ENCODE measurements around the gene SNX10.
"Not testable (repeated sequence)": the region's sequence is repeated elsewhere in the genome, so short reads cannot be mapped to it uniquely, and the experiment has no call there.

SNX10 gene

DNA sequence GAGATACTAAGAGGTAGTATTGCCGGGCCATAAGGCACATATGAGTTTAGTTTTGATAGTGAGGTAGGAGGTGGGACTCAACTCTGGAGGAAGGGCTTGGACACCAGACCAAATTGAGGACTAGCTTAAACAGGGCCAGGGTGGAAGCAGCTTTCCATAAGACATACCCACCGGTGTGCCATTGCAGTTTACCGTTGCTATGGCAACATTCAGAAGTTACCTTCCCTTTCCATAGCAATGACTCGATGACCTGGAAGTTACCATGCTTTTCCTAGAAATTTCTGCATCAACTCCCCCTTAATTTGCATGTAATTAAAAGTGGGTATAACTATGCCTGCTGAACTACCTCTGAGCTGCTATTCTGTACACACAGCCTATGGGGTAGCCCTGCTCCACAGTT lies 10.9 kb upstream of the SNX10 start:
- no peak overlapping the region for H3K4me3 ChIP-seq (ENCODE audit: low read depth, low read length)
- DNase-seq (ENCODE audit: low read depth) = no peak
- TF ChIP-seq POLR2A (IDR thresholded peaks at IDR 0.05; ENCODE audit: extremely low read depth, insufficient read length) (no peak), MYC (IDR thresholded peaks at IDR 0.05; ENCODE audit: low read depth, low read length) (no peak), CTCF (IDR thresholded peaks at IDR 0.05; ENCODE audit: low read depth, low read length) (no peak)
- TF ChIP-seq, protein P1, sequence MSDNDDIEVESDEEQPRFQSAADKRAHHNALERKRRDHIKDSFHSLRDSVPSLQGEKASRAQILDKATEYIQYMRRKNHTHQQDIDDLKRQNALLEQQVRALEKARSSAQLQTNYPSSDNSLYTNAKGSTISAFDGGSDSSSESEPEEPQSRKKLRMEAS (IDR thresholded peaks at IDR 0.05; ENCODE audit: low read depth, low read length) = no peak

- H3K4me3 ChIP-seq (ENCODE audit: low read depth, low read length) = no peak overlapping the region
- TF ChIP-seq, protein P1 (IDR thresholded peaks at IDR 0.05; ENCODE audit: low read depth, low read length) = no peak
- TF ChIP-seq POLR2A (IDR thresholded peaks at IDR 0.05; ENCODE audit: extremely low read depth, insufficient read length) (no peak), CTCF (IDR thresholded peaks at IDR 0.05; ENCODE audit: low read depth, low read length) (no peak), MYC (IDR thresholded peaks at IDR 0.05; ENCODE audit: low read depth, low read length) (no peak)
- DNase-seq (ENCODE audit: low read depth) = no peak
Measured at GRCh38 chr7:26284477-26284876, 7.2 kb upstream of the SNX10 start.

- no peak overlapping the region for H3K4me3 ChIP-seq (ENCODE audit: low read depth, low read length)
- DNase-seq (ENCODE audit: low read depth) = peak; percentile 66
- TF ChIP-seq CTCF (IDR thresholded peaks at IDR 0.05; ENCODE audit: low read depth, low read length) (peak; percentile 18), POLR2A (IDR thresholded peaks at IDR 0.05; ENCODE audit: extremely low read depth, insufficient read length) (no peak), MYC (IDR thresholded peaks at IDR 0.05; ENCODE audit: low read depth, low read length) (peak; percentile 52; the same call in 1 of the 2 replicates)
- TF ChIP-seq, protein P1 (IDR thresholded peaks at IDR 0.05; ENCODE audit: low read depth, low read length) = peak; percentile 89
Measured at GRCh38 chr7:26284995-26285632, 6.5 kb upstream of the SNX10 start.

GRCh38 chr7:26286157-26286556 lies 5.5 kb upstream of the SNX10 start:
- H3K4me3 ChIP-seq (ENCODE audit: low read depth, low read length) = no peak overlapping the region
- TF ChIP-seq CTCF (IDR thresholded peaks at IDR 0.05; ENCODE audit: low read depth, low read length) = no peak
- TF ChIP-seq MYC (IDR thresholded peaks at IDR 0.05; ENCODE audit: low read depth, low read length) = no peak
- TF ChIP-seq POLR2A (IDR thresholded peaks at IDR 0.05; ENCODE audit: extremely low read depth, insufficient read length) = no peak
- TF ChIP-seq, protein P1 (IDR thresholded peaks at IDR 0.05; ENCODE audit: low read depth, low read length) = no peak
- no peak for DNase-seq (ENCODE audit: low read depth)

GRCh38 chr7:26288126-26288525 lies 3.5 kb upstream of the SNX10 start:
- DNase-seq (ENCODE audit: low read depth); H3K4me3 ChIP-seq (ENCODE audit: low read depth, low read length): not testable (repeated sequence)

DNA sequence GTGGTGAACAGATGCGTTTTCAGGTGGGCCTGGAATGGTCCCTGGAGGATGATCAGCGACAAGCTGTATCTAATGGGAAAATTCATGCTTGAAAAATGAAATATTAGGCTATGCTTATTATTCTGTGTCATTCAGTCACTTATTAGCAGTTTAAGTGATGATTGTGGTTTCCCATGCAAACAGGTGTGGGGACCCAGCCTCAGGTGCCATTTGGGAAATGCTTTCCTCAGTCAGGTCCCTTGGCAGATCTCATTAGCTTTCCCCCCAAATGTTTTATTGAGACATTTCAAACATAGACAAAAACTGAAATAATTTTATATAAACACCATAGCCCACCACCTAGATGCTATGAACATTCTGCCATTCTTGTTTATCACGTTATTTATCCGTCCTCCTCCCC lies 411 bp upstream of the SNX10 start:
- no peak for TF ChIP-seq MYC (IDR thresholded peaks at IDR 0.05; ENCODE audit: low read depth, low read length)
- TF ChIP-seq, protein P1 (IDR thresholded peaks at IDR 0.05; ENCODE audit: low read depth, low read length) = 0 out of 2 replicates have a peak, but pooled peaks have one; percentile 13
- TF ChIP-seq POLR2A (IDR thresholded peaks at IDR 0.05; ENCODE audit: extremely low read depth, insufficient read length) = no peak
- TF ChIP-seq CTCF (IDR thresholded peaks at IDR 0.05; ENCODE audit: low read depth, low read length) = no peak
- DNase-seq (ENCODE audit: low read depth) = no peak
- peak overlapping the region; percentile 61 for H3K4me3 ChIP-seq (ENCODE audit: low read depth, low read length)

Measured in NB4 (cell line).